ENCODE measurements around the gene DAW1. TPM values are rescaled to one million over a fixed set of nuclear protein-coding genes. Genes with fewer than 3 reads are reported as not detected.
"Not testable (repeated sequence)": the region's sequence is repeated elsewhere in the genome, so short reads cannot be mapped to it uniquely, and the experiment has no call there.

DAW1 gene
- total RNA-seq, 1 experiment from 2014 or later, result 0.26 TPM

- intact Hi-C loops (cut with micrococcal nuclease; ENCODE audit: unreplicated experiment), result no loop called here
- ATAC-seq, result no peak
- ChIA-PET POLR2A (no interaction called here), CTCF (no interaction called here)
- TF ChIP-seq CTCF (IDR thresholded peaks at IDR 0.05), result no peak
- no peak for TF ChIP-seq REST (IDR thresholded peaks at IDR 0.05; ENCODE audit: insufficient read depth in 1 of 2, low read depth in 2 of 2, low read length in 1 of 2)
- TF ChIP-seq TCF7L2 (IDR thresholded peaks at IDR 0.05; ENCODE audit: low read depth, low read length), result no peak
- no peak for TF ChIP-seq SIN3A (IDR thresholded peaks at IDR 0.05; ENCODE audit: borderline replicate concordance, insufficient read depth, low read depth, low read length)
- no peak for TF ChIP-seq POLR2AphosphoS5 (IDR thresholded peaks at IDR 0.05; ENCODE audit: low read depth, low read length)
- Histone ChIP-seq H3K4me3 (ENCODE audit: low read depth in 2 of 2, low read length in 2 of 2) (no peak overlapping the region), H3K4me1 (ENCODE audit: control insufficient read depth, insufficient read depth, low read length) (no peaks in the 10 kb centered on the region), H3K27me3 (ENCODE audit: control insufficient read depth, insufficient read depth, low read length) (no peaks in the 10 kb centered on the region), H3K27ac (ENCODE audit: low read length) (no peak overlapping the region), H3K36me3 (ENCODE audit: control insufficient read depth, insufficient read depth, low read length) (no peaks in the 10 kb centered on the region), H3K9me3 (ENCODE audit: control insufficient read depth, insufficient read depth, low read depth, low read length) (no peaks in the 10 kb centered on the region)
- in situ Hi-C loops (cut with HindIII; ENCODE audit: low pct_unique_long_range_greater_than_20kb, low sequenced_read_pairs), result no loop called here
- BruUV-seq (replicated peaks), result no TSS peak
- DNase-seq (ENCODE audit: low read depth, low spot score), result no peak
These were observed 62.5 kb downstream of the DAW1 start for GRCh38 chr2:227933884-227934283.

- H3K27ac ChIP-seq (ENCODE audit: low read length); ATAC-seq; DNase-seq (ENCODE audit: low read depth, low spot score); POLR2A ChIA-PET; H3K4me1 ChIP-seq (ENCODE audit: control insufficient read depth, insufficient read depth, low read length); BruUV-seq (replicated peaks); H3K4me3 ChIP-seq (ENCODE audit: low read depth in 2 of 2, low read length in 2 of 2); H3K27me3 ChIP-seq (ENCODE audit: control insufficient read depth, insufficient read depth, low read length); H3K9me3 ChIP-seq (ENCODE audit: control insufficient read depth, insufficient read depth, low read depth, low read length); CTCF ChIA-PET; H3K36me3 ChIP-seq (ENCODE audit: control insufficient read depth, insufficient read depth, low read length); intact Hi-C loops (cut with micrococcal nuclease; ENCODE audit: unreplicated experiment); in situ Hi-C loops (cut with HindIII; ENCODE audit: low pct_unique_long_range_greater_than_20kb, low sequenced_read_pairs): not testable (repeated sequence)
These were observed 64.8 kb downstream of the DAW1 start for GRCh38 chr2:227936249-227936648.

GRCh38 chr2:227939271-227940027 is 68.0 kb downstream of the DAW1 start:
- no peaks in the 10 kb centered on the region for H3K9me3 ChIP-seq (ENCODE audit: control insufficient read depth, insufficient read depth, low read depth, low read length)
- H3K4me3 ChIP-seq (ENCODE audit: low read depth in 2 of 2, low read length in 2 of 2), result no peak overlapping the region
- ATAC-seq (no peak), DNase-seq (ENCODE audit: low read depth, low spot score) (peak; percentile 22)
- in situ Hi-C loops (cut with HindIII; ENCODE audit: low pct_unique_long_range_greater_than_20kb, low sequenced_read_pairs), result no loop called here
- BruUV-seq (replicated peaks), result no TSS peak
- TF ChIP-seq CTCF (IDR thresholded peaks at IDR 0.05), result peak; percentile 65
- no peak for TF ChIP-seq REST (IDR thresholded peaks at IDR 0.05; ENCODE audit: insufficient read depth in 1 of 2, low read depth in 2 of 2, low read length in 1 of 2)
- H3K36me3 ChIP-seq (ENCODE audit: control insufficient read depth, insufficient read depth, low read length), result no peaks in the 10 kb centered on the region
- H3K27me3 ChIP-seq (ENCODE audit: control insufficient read depth, insufficient read depth, low read length), result no peaks in the 10 kb centered on the region
- CTCF ChIA-PET, result no interaction called here
- H3K4me1 ChIP-seq (ENCODE audit: control insufficient read depth, insufficient read depth, low read length), result no peaks in the 10 kb centered on the region
- no peak overlapping the region for H3K27ac ChIP-seq (ENCODE audit: low read length)
- intact Hi-C loops (cut with micrococcal nuclease; ENCODE audit: unreplicated experiment), result no loop called here
- POLR2A ChIA-PET, result no interaction called here

Data from Panc1 (cell line).